ENCODE results near the gene RDH14.

The RDH14 gene

GRCh38 chr2:18525236-18525635 lies 35.2 kb downstream of the RDH14 start:
- no peaks in the 10 kb centered on the region for H3K4me1 ChIP-seq (ENCODE audit: control insufficient read depth, insufficient read depth, low read length, poor library complexity, severe bottlenecking)
- H3K36me3 ChIP-seq (ENCODE audit: control insufficient read depth, insufficient read depth, low read length), result no peaks in the 10 kb centered on the region
- no peaks in the 10 kb centered on the region for H3K9me3 ChIP-seq (ENCODE audit: control insufficient read depth, low read length)
- WGBS, 2 experiments (ENCODE audit: insufficient coverage in 2 of 2), result 100% methylated on average over 2 of the region's 2 CpGs; no CpG with 5 or more reads in 1 of the 2 experiments
- H3K4me3 ChIP-seq (ENCODE audit: extremely low read depth, insufficient read depth, low read length, poor library complexity, severe bottlenecking), result no peak overlapping the region
- H3K27ac ChIP-seq (ENCODE audit: low read depth, low read length, severe bottlenecking), result no peak overlapping the region

- Histone ChIP-seq H3K4me1 (ENCODE audit: control insufficient read depth, insufficient read depth, low read length, poor library complexity, severe bottlenecking) (peaks cover 17% of the 10 kb centered on the region), H3K36me3 (ENCODE audit: control insufficient read depth, insufficient read depth, low read length) (no peaks in the 10 kb centered on the region), H3K4me3 (ENCODE audit: extremely low read depth, insufficient read depth, low read length, poor library complexity, severe bottlenecking) (no peak overlapping the region), H3K27ac (ENCODE audit: low read depth, low read length, severe bottlenecking) (no peak overlapping the region), H3K9me3 (ENCODE audit: control insufficient read depth, low read length) (no peaks in the 10 kb centered on the region)
- 84 to 100% methylated on average over 2 of the region's 2 CpGs for WGBS, 2 experiments (ENCODE audit: insufficient coverage in 2 of 2)
Observed at GRCh38 chr2:18522484-18523146, 37.8 kb downstream of the RDH14 start.

- Histone ChIP-seq H3K9me3 (ENCODE audit: control insufficient read depth, low read length) (no peaks in the 10 kb centered on the region), H3K4me1 (ENCODE audit: control insufficient read depth, insufficient read depth, low read length, poor library complexity, severe bottlenecking) (peaks cover 28% of the 10 kb centered on the region), H3K36me3 (ENCODE audit: control insufficient read depth, insufficient read depth, low read length) (no peaks in the 10 kb centered on the region), H3K4me3 (ENCODE audit: extremely low read depth, insufficient read depth, low read length, poor library complexity, severe bottlenecking) (no peak overlapping the region), H3K27ac (ENCODE audit: low read depth, low read length, severe bottlenecking) (no peak overlapping the region)
- 65 to 80% methylated on average over 7 to 9 of the region's 16 CpGs for WGBS, 2 experiments (ENCODE audit: insufficient coverage in 2 of 2)
Observed at GRCh38 chr2:18520451-18521425, 39.7 kb downstream of the RDH14 start.

- no peaks in the 10 kb centered on the region for H3K9me3 ChIP-seq (ENCODE audit: control insufficient read depth, low read length)
- H3K4me3 ChIP-seq (ENCODE audit: extremely low read depth, insufficient read depth, low read length, poor library complexity, severe bottlenecking), result no peak overlapping the region
- 84 to 86% methylated on average over 5 to 7 of the region's 7 CpGs for WGBS, 2 experiments (ENCODE audit: insufficient coverage in 2 of 2)
- peaks cover 35% of the 10 kb centered on the region for H3K4me1 ChIP-seq (ENCODE audit: control insufficient read depth, insufficient read depth, low read length, poor library complexity, severe bottlenecking)
- no peaks in the 10 kb centered on the region for H3K36me3 ChIP-seq (ENCODE audit: control insufficient read depth, insufficient read depth, low read length)
- H3K27ac ChIP-seq (ENCODE audit: low read depth, low read length, severe bottlenecking), result no peak overlapping the region
Observed at GRCh38 chr2:18519914-18520450, 40.5 kb downstream of the RDH14 start.

- H3K27ac ChIP-seq (ENCODE audit: low read depth, low read length, severe bottlenecking), result peak overlapping the region; percentile 76
- 94 to 96% methylated on average over 5 to 7 of the region's 11 CpGs for WGBS, 2 experiments (ENCODE audit: insufficient coverage in 2 of 2)
Observed at GRCh38 chr2:18518116-18519111, 42.0 kb downstream of the RDH14 start.

GRCh38 chr2:18517386-18517785 lies 43.1 kb downstream of the RDH14 start:
- WGBS, 2 experiments (ENCODE audit: insufficient coverage in 2 of 2), result 100% methylated on average over 1 of the region's 1 CpG; no CpG with 5 or more reads in 1 of the 2 experiments
- no peak overlapping the region for H3K4me3 ChIP-seq (ENCODE audit: extremely low read depth, insufficient read depth, low read length, poor library complexity, severe bottlenecking)
- H3K27ac ChIP-seq (ENCODE audit: low read depth, low read length, severe bottlenecking), result no peak overlapping the region
- no peaks in the 10 kb centered on the region for H3K9me3 ChIP-seq (ENCODE audit: control insufficient read depth, low read length)
- peaks cover 44% of the 10 kb centered on the region for H3K4me1 ChIP-seq (ENCODE audit: control insufficient read depth, insufficient read depth, low read length, poor library complexity, severe bottlenecking)
- no peaks in the 10 kb centered on the region for H3K36me3 ChIP-seq (ENCODE audit: control insufficient read depth, insufficient read depth, low read length)

More at GRCh38 chr2:18518116-18519111, 42.0 kb downstream of the RDH14 start:
- peaks cover 44% of the 10 kb centered on the region for H3K4me1 ChIP-seq (ENCODE audit: control insufficient read depth, insufficient read depth, low read length, poor library complexity, severe bottlenecking)
- H3K4me3 ChIP-seq (ENCODE audit: extremely low read depth, insufficient read depth, low read length, poor library complexity, severe bottlenecking), result no peak overlapping the region
- no peaks in the 10 kb centered on the region for H3K9me3 ChIP-seq (ENCODE audit: control insufficient read depth, low read length)
- no peaks in the 10 kb centered on the region for H3K36me3 ChIP-seq (ENCODE audit: control insufficient read depth, insufficient read depth, low read length)

GRCh38 chr2:18516112-18516511 lies 44.3 kb downstream of the RDH14 start:
- Histone ChIP-seq H3K4me1 (ENCODE audit: control insufficient read depth, insufficient read depth, low read length, poor library complexity, severe bottlenecking) (peaks cover 44% of the 10 kb centered on the region), H3K27ac (ENCODE audit: low read depth, low read length, severe bottlenecking) (peak overlapping the region; percentile 86), H3K9me3 (ENCODE audit: control insufficient read depth, low read length) (no peaks in the 10 kb centered on the region), H3K36me3 (ENCODE audit: control insufficient read depth, insufficient read depth, low read length) (no peaks in the 10 kb centered on the region), H3K4me3 (ENCODE audit: extremely low read depth, insufficient read depth, low read length, poor library complexity, severe bottlenecking) (no peak overlapping the region)
- 52 to 63% methylated on average over 6 to 9 of the region's 11 CpGs for WGBS, 2 experiments (ENCODE audit: insufficient coverage in 2 of 2)

GRCh38 chr2:18514526-18515461 lies 45.7 kb downstream of the RDH14 start:
- 79 to 94% methylated on average over 4 of the region's 4 CpGs for WGBS, 2 experiments (ENCODE audit: insufficient coverage in 2 of 2)
- H3K4me3 ChIP-seq (ENCODE audit: extremely low read depth, insufficient read depth, low read length, poor library complexity, severe bottlenecking), result no peak overlapping the region
- H3K9me3 ChIP-seq (ENCODE audit: control insufficient read depth, low read length), result no peaks in the 10 kb centered on the region
- no peaks in the 10 kb centered on the region for H3K36me3 ChIP-seq (ENCODE audit: control insufficient read depth, insufficient read depth, low read length)
- peak overlapping the region; percentile 86 for H3K27ac ChIP-seq (ENCODE audit: low read depth, low read length, severe bottlenecking)
- peaks cover 44% of the 10 kb centered on the region for H3K4me1 ChIP-seq (ENCODE audit: control insufficient read depth, insufficient read depth, low read length, poor library complexity, severe bottlenecking)

GRCh38 chr2:18510775-18511174 lies 49.7 kb downstream of the RDH14 start:
- peaks cover 16% of the 10 kb centered on the region for H3K4me1 ChIP-seq (ENCODE audit: control insufficient read depth, insufficient read depth, low read length, poor library complexity, severe bottlenecking)
- no peak overlapping the region for H3K4me3 ChIP-seq (ENCODE audit: extremely low read depth, insufficient read depth, low read length, poor library complexity, severe bottlenecking)
- no peaks in the 10 kb centered on the region for H3K9me3 ChIP-seq (ENCODE audit: control insufficient read depth, low read length)
- H3K36me3 ChIP-seq (ENCODE audit: control insufficient read depth, insufficient read depth, low read length), result no peaks in the 10 kb centered on the region
- 83 to 100% methylated on average over 2 of the region's 2 CpGs for WGBS, 2 experiments (ENCODE audit: insufficient coverage in 2 of 2)
- H3K27ac ChIP-seq (ENCODE audit: low read depth, low read length, severe bottlenecking), result no peak overlapping the region

Measured in mesodermal cell (in vitro differentiated cells).